Kidney capillary endothelial cell (primary cell): ENCODE data around the gene NOS2.
"Not testable (repeated sequence)": the region's sequence is repeated elsewhere in the genome, so short reads cannot be mapped to it uniquely, and the experiment has no call there.

Experiments
- DNase-seq: peaks from one replicate; pipeline ENCODE4 v3.0.0-alpha.2; 2018; ENCODE audit warnings: low spot score

The NOS2 gene

DNA sequence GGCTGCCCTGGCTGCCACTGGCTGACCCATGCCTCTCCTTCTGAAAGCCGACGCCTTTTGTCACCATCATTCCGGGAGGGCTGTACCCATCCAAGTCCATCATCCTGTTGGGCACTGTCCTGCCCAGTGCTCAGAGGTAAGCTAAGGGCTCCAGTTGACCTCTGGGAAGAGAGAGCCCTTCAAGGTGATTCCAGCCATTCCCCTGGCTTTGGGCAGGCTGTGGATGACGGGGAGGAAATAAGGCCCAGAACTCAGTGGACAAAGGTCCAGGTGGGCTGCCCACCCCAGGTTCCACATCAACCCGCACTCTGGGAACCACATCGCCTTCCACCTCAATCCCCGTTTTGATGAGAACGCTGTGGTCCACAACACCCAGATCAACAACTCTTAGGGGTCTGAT, 45.8 kb downstream of the NOS2 start:
- DNase-seq: no peak

DNA sequence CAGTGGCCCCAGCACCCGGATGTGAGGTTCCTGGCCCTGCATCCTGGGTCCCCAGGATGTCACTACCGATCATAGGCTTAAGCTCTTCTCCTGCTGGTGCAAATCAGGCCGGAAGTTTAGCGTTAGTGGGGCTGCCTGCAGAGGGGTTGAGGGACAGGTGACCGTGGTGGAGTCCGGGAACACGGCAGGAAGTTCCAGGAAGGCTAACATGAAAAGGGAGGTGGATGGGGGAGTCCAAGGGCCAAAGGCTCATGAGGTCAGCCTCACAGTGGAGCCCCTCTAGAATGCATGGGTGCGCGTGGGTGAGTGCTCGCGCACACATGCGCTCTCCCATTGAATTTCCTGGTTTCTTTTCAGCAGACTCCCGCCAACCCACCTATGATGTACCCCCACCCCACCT, 46.6 kb downstream of the NOS2 start:
- DNase-seq: not testable (repeated sequence)

DNA sequence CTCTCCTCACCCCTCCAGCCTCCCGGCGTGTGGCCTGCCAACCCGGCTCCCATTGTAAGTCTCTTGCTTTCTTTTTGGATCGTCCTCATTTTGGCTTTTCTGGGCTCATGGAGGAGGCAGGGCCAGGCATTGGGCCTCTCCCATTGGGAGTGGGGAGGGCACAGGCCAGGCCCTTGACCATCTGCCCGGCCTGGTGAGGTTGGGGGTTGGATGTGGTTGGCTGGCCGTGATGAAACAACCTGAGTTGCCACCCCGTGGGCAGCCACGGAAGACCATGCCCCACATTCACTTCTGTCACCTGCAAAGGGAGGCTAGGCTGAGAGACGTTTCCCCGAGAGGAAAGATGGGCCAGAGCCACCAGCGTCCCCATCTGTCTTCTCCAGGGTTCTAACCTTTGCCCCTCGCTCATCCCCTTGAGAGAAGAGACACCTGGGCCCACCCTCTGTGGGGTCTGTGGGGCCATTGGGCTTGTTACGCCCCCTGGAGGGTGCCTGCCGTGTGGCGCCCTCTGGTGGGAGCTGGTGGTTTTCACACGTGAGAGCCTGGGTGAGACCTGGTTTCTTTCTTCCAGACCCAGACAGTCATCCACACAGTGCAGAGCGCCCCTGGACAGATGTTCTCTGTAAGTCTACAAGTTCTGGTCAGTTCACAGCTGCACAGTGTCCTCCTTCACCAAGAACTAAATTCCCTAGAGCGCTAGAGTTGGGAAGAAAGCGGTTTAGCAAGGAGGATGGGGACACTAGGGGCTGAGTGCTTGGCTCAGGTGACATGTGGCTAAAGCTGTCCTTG, 47.3 kb downstream of the NOS2 start:
- not testable (repeated sequence) for DNase-seq

DNA sequence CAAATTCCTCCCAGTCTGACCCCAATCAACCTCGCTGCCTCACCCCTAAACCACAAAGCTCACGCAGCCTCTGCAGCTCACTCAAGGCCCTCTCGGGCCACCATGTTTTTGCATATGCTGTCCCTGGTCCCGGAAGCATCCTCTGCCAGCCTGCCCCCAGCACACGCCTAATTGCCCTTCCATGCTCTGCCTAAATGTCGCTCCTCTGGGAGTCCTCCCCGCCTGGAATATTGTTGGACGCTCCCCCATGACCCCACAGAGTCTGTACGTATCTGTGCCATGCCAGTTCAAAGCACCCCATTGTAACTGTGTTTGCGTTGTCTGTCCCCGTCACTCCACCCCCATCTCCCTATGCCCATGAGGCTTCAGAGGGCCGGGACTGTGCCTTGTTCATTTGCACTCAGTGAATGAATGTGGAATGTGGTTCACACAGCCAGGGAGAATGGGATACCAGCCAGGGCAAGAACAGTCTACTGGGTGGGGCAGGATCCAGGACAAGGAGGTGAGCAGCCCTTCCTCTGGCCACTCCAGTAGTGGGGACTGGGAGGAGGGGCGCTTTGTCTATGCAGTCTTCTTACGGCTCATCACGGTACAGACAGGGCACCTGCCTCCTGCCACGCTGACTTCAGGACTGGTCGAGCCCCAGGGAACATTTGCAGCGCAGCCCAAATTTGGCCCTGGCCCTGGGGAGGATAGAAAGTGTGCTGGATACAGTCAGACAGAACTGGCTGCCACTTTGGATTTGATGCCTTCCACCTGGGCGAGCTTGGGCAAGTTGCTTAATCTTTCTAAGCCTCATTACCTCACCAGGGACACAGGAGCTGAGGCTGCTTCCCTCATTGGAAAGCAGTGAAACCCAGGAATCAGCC, 48.5 kb downstream of the NOS2 start:
- DNase-seq: no peak

DNA sequence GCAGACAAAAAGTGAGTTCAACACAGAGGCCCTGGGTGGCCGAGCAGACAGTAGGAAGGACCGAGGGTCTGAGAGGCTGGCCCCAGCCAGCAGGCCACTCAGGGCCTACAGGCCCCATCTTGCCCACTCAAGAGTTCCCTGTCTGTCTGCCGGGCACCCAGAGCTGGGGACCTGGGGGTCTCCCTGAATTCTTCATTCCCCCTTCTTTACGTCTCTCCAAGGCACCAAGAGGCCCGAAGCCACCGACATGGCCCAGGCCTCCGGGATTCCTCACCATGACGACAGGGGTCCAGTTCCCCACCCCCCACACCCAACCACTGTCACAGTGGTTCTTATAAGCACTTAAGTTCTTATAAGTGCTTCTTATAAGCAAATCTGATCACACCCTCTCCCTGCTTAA, 49.2 kb downstream of the NOS2 start:
- DNase-seq: no peak

DNA sequence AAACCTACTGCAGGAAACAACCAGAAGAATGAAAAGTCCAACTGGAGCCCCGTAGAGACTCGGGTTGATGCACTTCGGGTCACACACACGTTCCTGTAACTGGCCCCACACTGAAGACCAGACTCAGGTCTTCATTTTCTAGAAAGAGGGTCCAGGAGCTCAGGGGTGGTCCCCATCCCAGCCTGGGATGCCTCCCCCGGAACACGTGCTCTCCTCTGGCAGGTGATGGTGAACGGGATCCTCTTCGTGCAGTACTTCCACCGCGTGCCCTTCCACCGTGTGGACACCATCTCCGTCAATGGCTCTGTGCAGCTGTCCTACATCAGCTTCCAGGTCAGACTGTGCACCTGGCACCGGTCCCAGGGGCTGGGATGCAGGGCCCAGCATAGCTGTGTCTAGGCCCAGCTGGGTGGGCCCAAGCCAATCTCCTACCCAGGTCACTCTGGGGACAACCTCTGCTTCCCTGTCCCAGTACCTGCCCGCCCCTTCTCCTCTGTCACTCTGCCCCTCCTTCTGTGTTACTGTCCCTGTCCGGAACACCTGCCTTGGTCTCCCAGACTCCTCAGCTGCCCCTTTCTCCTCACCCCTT, 50.7 kb downstream of the NOS2 start:
- DNase-seq: not testable (repeated sequence)

DNA sequence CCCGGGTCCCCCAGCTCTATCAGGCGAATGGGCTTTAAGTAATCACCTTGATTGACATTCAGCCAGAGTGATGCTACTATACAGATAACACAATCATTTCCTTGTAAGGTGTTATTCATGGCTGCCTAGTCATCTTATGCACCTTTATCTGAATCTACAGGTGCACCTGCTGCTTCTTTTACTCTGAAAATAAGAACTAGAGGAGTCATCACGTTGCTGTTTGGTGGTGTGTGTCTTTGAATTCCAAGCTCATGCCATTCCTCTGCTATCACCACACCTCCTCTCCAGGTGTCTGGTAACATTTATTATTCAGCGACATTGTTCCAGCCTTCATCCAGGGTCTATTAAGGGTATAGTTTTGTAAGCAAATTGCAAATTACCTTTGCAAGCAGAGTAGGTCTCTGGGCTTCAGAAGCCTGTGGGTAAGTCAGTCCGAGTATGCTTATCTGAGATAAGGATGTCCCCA, 51.9 kb downstream of the NOS2 start:
- no peak for DNase-seq

DNA sequence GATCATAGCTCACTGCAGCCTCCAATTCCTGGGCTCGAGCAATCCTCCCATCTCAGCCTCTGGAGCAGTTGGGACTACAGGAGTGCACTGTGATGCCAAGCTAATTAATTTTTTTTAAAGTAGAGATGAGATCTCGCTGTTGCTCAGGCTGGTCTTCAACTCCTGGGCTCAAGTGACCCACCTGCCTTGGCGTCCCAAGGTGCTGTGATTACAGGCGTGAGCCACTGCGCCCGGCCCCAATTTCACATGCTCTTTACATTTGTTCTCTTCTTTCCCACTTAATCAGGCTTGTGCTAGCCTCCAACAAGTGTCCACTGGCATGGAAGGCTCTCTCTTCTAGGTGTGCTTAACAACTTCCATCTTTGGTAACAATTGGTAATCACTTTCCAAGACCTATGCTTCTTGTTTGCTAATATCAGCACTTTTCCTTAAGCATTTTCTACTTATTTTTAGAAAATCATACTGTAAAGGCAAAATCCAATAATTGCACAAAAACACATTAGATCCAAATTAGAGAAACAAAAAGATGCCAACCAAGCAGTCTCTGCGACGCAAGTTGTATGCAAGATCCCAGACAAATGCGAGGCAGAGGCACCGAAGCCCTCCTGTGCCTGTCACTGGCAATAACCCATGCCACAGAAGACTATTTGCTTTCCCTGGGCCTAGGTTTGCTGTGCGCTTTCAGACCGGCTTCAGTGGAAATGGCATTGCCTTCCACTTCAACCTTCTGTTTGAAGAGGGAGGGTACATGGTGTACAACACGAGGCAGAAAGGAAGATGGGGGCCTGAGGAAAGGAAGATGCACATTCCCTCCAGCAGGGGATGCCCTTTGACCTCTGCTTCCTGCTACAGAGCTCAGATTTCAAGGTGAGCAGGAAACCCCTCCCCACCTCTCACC, 52.6 kb downstream of the NOS2 start:
- no peak for DNase-seq

DNA sequence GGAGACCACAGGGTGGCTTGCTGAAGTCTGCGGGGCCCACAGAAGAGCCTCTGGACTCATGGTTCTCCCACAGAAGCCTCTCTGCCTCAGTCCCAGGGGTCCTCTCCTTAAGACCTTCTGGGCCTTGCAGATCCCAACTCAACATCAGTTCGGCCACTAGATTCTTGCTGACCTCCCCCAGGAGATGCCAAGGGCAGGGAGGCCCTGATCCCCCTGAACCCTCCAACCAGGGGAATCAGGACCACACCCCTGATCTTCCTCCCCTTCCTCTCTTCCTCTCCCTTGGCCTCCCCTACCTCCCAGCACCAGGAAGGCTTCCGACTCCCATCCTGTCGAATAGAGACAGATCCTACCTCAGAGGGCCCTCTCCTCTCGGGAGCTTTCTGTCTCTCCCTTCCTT, 53.4 kb downstream of the NOS2 start:
- no peak for DNase-seq

DNA sequence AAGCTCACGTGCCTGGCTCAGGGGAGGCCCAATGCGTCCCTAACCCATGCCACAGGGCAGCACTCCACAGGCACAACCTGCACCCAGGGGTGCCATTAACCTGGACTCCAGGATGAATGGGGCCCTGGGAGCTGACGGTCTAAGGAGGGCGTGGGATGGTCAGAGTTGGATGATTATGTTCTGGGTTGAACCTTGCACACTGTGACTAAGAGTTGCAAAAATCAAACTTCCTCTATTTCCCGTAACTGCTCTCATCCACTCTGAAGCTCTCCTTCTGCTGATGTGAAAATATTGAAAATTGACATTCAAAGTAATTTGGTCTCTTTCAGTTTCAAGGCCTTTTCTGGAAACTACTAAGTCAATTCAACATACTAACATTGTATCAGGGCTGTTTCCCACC, 54.0 kb downstream of the NOS2 start:
- not testable (repeated sequence) for DNase-seq

DNA sequence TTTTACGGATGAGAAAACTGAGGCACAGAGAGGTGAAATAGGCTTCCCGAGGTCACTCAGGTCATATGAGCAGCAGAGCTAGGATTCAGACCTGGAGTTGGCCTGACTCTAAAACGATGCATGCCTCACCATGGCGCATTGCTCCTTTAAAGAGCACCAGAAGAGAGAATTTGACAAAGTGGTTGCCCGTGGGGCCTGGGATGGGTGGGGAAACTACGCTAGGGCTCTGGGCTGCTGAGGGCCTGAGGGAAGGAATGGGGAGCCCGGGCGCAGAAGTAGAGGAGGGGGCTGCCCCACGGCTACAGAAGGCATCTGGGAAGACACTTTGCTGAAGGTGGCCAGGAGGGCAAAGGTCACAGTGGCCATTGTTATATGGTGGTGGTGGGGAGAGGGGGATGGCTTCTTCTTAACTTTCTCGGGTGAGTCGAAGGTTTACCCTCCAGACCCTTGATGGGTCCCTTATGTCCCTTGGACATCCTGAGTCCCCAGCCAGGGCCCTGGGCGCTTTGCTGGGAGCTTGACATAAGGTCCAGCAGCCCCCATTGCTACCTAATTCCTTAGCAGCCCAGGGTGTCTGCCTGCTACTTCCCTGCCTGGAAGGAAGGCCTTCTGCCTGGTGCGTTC, 55.0 kb downstream of the NOS2 start:
- not testable (repeated sequence) for DNase-seq

DNA sequence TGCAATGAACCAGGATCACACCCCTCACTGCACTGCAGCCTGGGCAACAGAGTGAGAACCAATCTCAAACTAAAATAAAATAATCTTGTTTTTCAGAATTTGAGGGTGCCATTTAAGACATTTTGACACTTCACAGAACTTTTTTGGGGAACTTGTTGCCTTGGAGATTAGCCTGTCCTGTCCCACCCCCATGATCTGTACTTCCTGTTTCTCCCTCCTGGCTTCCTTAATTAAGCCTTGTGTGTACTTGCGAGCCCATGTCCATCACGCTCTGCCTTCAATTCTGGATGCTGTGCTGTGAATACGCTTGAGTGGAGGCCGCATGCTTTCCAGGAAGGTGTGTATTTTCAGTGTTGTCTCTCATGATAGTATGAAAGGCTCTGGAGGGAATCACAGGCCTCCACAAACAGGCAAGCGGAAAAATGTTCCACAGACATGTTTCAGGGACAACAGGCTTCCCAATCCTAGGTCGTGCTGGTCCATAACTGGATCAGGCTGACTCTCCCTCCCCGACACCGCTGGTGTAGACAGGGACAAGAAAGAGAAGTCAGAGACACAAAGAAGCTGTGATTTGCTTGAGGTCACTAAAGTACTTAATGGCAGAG, 56.9 kb downstream of the NOS2 start:
- no peak for DNase-seq

DNA sequence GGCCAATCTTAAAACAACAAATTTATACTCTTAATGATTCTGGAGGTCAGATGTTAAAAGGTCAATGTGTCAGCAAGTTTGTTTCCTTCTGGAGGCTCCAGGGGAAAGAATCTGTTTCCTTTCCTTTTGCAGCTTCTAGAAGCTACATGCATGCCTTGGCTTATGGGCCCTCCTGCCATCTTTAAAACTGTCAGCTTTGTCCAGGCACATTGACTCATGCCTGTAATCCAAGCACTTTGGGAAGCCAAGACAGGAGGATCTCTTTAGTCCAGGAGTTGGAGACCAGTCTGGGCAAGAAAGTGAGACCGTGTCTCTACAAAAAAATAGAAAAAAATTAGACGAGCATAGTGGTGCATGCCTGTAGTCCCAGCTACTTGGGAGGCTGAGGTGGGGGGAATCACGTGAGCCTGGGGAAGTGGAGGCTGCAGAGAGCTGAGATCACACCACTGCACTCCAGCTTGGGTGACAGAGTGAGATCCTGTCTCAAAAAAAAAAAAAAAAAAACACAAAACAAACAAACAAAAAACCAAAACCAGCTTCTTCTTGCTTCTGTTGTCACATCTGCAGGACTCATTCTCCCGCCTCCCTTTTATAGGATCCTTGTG, 58.3 kb downstream of the NOS2 start:
- peak; percentile 28 for DNase-seq

DNA sequence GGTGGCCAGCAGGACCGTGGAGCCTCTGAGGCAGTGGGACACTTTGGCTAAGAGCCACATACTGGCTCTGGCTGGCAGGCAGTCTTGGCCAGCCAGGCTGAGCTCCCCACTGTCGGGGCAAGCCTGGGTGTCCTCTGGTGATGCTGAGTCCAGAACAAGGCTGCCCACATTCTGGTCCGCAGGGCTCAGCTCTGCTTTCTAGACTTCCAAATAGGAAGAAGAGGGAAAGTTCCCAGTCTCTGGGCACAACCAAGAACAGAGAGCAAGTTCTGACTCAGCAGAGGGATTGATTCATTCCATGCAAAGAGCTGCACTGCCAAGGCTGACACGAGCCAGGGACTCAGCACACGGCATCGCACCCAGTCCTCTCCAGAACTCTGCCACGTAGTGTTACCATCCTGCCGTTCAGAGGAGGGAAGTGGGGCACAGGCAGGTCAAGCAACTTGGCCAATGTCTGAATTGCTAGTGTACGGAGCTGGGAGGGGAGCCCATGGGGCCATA, 58.9 kb downstream of the NOS2 start:
- DNase-seq: peak; percentile 29

DNA sequence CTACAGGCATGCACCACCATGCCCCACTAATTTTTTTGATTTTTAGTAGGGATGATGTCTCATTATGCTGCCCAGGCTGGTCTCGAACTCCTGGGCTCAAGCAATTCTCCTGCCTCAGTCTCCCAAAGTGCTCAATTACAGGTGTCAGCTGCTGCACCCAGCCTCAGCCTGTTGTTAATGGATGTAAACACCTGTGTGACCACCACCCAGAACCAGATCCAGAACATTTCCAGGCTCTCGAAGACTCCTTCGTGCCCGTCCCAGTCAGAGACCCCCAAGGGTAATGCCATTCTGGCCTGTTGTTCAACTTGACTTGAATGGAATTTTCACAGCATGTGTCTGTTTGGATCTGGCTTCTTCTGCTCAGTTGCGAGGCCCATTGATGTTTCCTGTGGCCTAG, 59.8 kb downstream of the NOS2 start:
- DNase-seq: not testable (repeated sequence)

DNA sequence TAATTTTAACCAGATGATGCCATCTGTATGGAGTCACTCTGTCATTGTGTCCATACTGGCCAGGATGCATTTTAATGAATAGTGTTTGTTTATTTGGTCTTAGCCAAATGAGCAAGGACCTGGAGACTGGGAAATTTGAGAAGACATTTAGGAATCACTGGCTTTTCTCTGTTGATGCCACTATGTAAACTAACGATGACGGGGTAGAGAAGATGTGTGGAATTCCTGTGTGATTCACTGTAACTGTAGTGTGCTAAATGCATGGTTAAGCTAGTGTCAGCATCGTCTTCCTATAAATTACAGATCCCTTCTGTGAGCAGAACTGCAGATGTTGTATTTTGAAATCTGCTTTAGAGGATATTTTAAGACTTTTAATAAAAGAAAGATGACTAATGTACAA, 66.6 kb downstream of the NOS2 start:
- no peak for DNase-seq

DNA sequence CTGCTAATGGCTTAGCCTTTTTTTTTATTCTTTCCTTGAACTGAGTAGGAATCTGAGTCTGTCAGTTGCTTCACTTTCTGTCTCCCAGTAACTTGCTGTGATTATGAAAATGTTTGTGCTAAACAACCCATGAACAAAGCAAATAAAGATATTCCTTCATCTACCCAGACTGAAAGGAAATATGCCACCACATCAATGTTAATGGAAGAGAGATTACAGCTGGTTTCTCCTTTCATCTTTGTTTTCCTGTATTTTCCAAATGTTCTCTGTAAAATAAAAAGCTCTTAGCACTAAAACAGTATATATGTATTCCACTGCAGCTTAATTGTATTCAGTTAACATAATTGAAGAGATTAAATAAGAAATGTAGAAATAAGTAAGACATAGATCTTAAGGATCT, 67.6 kb downstream of the NOS2 start:
- not testable (repeated sequence) for DNase-seq

DNA sequence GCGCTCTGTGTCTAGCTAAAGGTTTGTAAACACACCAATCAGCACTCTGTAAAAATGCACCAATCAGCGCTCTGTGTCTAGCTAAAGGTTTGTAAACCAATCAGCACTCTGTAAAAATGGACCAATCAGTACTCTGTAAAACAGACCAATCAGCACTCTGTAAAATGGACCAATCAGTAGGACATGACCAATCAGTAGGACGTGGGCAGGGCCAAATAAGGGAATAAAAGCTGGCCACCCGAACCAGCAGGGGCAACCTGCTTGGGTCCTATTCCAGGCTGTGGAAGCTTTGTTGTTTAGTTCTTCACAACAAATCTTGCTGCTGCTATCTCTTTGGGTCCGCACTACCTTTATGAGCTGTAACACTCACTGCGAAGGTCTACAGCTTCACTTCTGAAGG, 74.3 kb downstream of the NOS2 start:
- DNase-seq: not testable (repeated sequence)

DNA sequence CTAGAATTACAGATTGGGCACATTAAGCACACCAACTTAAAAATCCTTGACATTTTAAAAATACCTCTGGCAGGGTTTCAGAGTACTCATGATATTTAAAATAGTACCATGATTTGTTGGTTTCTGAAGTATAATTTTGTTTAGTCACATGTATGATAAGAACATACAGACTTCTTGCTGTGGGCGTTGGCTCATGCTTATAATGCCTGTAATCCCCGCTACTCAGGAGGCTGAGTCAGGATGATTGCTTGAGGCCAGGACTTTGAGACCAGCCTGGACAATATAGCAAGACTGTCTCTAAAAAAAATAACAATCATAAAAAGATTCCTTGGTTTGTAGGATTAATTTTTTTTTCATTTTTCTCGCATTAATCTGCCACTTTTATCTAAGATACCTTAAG, 78.5 kb downstream of the NOS2 start:
- no peak for DNase-seq
